Esophagus muscularis mucosa (tissue), 4 donors: ENCODE results near the gene AFM. TPM values are rescaled to one million over a fixed set of nuclear protein-coding genes. Genes with fewer than 3 reads are reported as not detected.
"Not testable (repeated sequence)": the region's sequence is repeated elsewhere in the genome, so short reads cannot be mapped to it uniquely, and the experiment has no call there.

ENCODE experiments used
- DNase-seq: peaks from one replicate; pipeline ENCODE4 v3.0.0-alpha.2; 2017; ENCODE audit errors: extremely low spot score
- H3K27ac ChIP-seq, 4 donors: fragments of 200-600 bp; sonication (generic); replicated peaks in 1 of 4; 1 replicate in 3 of 4; 2 replicates in 1 of 4; pipeline ENCODE4 v1.5.1; 2016 to 2019; ENCODE audit warnings: mild to moderate bottlenecking in 1 of 4
- H3K27me3 ChIP-seq, 4 donors: fragments of 200-600 bp; sonication (generic); one replicate each; pipeline versions ENCODE4 v1.5.1 to v1.6.0; 2016 to 2019
- H3K36me3 ChIP-seq, 4 donors: fragments of 200-600 bp; sonication (generic); one replicate each; pipeline ENCODE4 v1.5.1; 2016 to 2019
- H3K4me1 ChIP-seq, 4 donors: fragments of 200-600 bp; sonication (generic); one replicate each; pipeline ENCODE4 v1.5.1; 2016 to 2019
- H3K4me3 ChIP-seq, 4 donors: fragments of 200-600 bp; sonication (generic); 1 replicate in 2 of 4; 2 replicates in 2 of 4; pipeline ENCODE4 v1.5.1; 2016 to 2019; ENCODE audit warnings: mild to moderate bottlenecking in 4 of 4, moderate library complexity in 1 of 4
- H3K9me3 ChIP-seq, 4 donors: fragments of 200-600 bp; sonication (generic); 1 replicate in 3 of 4; 2 replicates in 1 of 4; pipeline ENCODE4 v1.5.1; 2016 to 2019
- CTCF ChIP-seq, 3 experiments: fragments of 200-600 bp in 2 of 3; fragments of 450-650 bp in 1 of 3; sonication (generic) in 2 of 3; IDR thresholded peaks; one replicate each; pipeline ENCODE4 v1.5.1; 2017 to 2019; ENCODE audit warnings: antibody characterized with exemption in 3 of 3, mild to moderate bottlenecking in 2 of 3, moderate library complexity in 1 of 3
- EP300 ChIP-seq: sonication (generic); formaldehyde crosslinking; IDR thresholded peaks from one replicate; pipeline ENCODE4 v1.6.1; 2017; ENCODE audit warnings: antibody characterized with exemption
- POLR2A ChIP-seq: fragments of 450-650 bp; IDR thresholded peaks from one replicate; pipeline ENCODE4 v1.6.1; 2017; ENCODE audit warnings: antibody characterized with exemption, moderate library complexity, mild to moderate bottlenecking, low read depth
- POLR2AphosphoS5 ChIP-seq, 2 donors: sonication (generic); formaldehyde crosslinking; IDR thresholded peaks; one replicate each; pipeline ENCODE4 v1.6.1; 2017; ENCODE audit warnings: antibody characterized with exemption in 2 of 2
- WGBS: methylation state at CpG from one replicate; pipeline ENCODE4 v1.1.5; 2018; 5-methylcytosine and 5-hydroxymethylcytosine counted together
- intact Hi-C: fragments of 100-400 bp; cut with DNase I; formaldehyde crosslinking; loops from one replicate; pipeline ENCODE4 v1.15.1; 2023
- small RNA-seq, 3 donors: library from RNA; depleted of rRNA; stranded (forward); fragments of <200 nt; gene quantifications; one replicate each; pipeline ENCODE3, GENCODE V24; 2016
- total RNA-seq, 4 donors: library from RNA; depleted of rRNA; stranded (reverse); fragments of >200 nt; gene quantifications; one replicate each; pipeline versions ENCODE4 v1.1.0 to v1.2.1, GENCODE V29; 2016

Gene AFM
- total RNA-seq, 4 donors from 2014 or later, result not detected

GRCh38 chr4:73539386-73539785 is 57.8 kb downstream of the AFM start:
- TF ChIP-seq POLR2AphosphoS5 (IDR thresholded peaks at IDR 0.05) (no peak), CTCF (IDR thresholded peaks at IDR 0.05) (no peak), EP300 (no peak), POLR2A (no peak)
- H3K27ac ChIP-seq, result no peak overlapping the region
- no peaks in the 10 kb centered on the region for H3K4me1 ChIP-seq
- no peaks in the 10 kb centered on the region for H3K9me3 ChIP-seq
- H3K36me3 ChIP-seq, result no peaks in the 10 kb centered on the region
- no peak overlapping the region for H3K4me3 ChIP-seq
- WGBS, result 44% methylated on average over 4 of the region's 4 CpGs
- no peak for DNase-seq
- intact Hi-C loops, result no loop called here
- no peaks in the 10 kb centered on the region for H3K27me3 ChIP-seq

DNA sequence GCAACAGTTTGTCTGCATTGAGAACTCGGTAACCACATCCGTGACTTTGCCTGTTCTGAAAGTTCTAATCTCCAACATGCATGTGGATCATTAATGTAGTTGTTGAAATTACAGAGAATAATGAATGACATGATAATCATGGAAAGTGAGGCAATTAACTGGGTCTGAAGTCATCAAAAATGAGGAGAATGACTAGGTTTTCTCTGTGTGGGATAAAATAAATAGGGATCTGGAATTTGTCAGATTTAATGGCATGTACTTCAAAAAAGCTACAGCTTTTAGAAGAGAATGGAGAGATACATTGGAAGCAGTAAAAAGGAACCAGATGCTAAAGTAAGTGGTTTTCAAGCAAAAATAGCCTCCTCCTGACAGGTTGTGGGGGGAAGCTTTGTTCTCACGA is 59.3 kb downstream of the AFM start:
- Histone ChIP-seq H3K27ac (no peak overlapping the region), H3K27me3 (no peaks in the 10 kb centered on the region), H3K9me3 (no peaks in the 10 kb centered on the region), H3K4me3 (no peak overlapping the region), H3K4me1 (no peaks in the 10 kb centered on the region), H3K36me3 (no peaks in the 10 kb centered on the region)
- 82% methylated on average over 3 of the region's 3 CpGs for WGBS
- no peak for DNase-seq
- intact Hi-C loops, result no loop called here
- TF ChIP-seq EP300 (no peak), POLR2A (no peak), CTCF (IDR thresholded peaks at IDR 0.05) (no peak)

- Histone ChIP-seq H3K9me3 (no peaks in the 10 kb centered on the region), H3K27ac (no peak overlapping the region), H3K36me3 (no peaks in the 10 kb centered on the region), H3K27me3 (no peaks in the 10 kb centered on the region), H3K4me3 (no peak overlapping the region), H3K4me1 (no peaks in the 10 kb centered on the region)
- no peak for TF ChIP-seq POLR2AphosphoS5 (IDR thresholded peaks at IDR 0.05)
- no peak for TF ChIP-seq POLR2A
- no peak for TF ChIP-seq CTCF (IDR thresholded peaks at IDR 0.05)
- TF ChIP-seq EP300, result no peak
- 76% methylated on average over 3 of the region's 3 CpGs for WGBS
- intact Hi-C loops, result no loop called here
- DNase-seq, result no peak
Observed at GRCh38 chr4:73541251-73541650, 59.7 kb downstream of the AFM start.

DNA sequence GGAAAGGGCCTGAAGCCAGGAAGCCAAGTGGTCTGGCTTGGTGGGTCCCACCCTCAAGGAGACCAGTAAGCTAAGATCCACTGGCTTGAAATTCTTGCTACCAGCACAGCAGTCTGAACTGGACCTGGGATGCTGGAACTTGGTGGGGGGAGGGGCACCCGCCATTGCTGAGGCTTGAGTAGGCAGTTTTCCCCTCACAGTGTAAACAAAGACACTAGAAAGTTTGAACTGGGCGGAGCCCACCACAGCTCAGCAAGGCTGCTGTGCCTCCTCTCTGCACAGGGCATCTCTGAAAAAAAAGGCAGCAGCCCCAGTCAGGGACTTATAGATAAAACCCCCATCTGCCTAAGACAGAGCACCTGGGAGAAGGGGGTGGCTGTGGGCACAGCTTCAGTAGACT is 63.1 kb downstream of the AFM start:
- Histone ChIP-seq H3K9me3 (no peaks in the 10 kb centered on the region), H3K36me3 (no peaks in the 10 kb centered on the region), H3K27ac (no peak overlapping the region), H3K27me3 (no peaks in the 10 kb centered on the region), H3K4me3 (no peak overlapping the region), H3K4me1 (no peaks in the 10 kb centered on the region)
- no peak for DNase-seq
- TF ChIP-seq CTCF (IDR thresholded peaks at IDR 0.05), result no peak
- TF ChIP-seq EP300, result no peak
- TF ChIP-seq POLR2AphosphoS5 (IDR thresholded peaks at IDR 0.05), result no peak
- no peak for TF ChIP-seq POLR2A
- intact Hi-C loops, result no loop called here
- no CpG with 5 or more reads among the region's 2 CpGs for WGBS

DNA sequence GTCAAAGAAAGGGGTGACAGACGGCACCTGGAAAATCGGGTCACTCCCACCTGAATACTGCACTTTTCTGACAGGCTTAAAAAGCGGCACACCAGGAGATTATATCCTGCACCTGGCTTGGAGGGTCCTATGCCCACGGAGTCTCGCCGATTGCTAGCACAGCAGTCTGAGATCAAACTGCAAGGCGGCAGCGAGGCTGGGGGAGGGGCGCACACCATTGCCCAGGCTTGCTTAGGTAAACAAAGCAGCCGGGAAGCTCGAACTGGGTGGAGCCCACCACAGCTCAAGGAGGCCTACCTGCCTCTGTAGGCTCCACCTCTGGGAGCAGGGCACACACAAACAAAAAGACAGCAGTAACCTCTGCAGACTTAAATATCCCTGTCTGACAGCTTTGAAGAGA is 69.3 kb downstream of the AFM start:
- H3K4me1 ChIP-seq, H3K9me3 ChIP-seq, H3K36me3 ChIP-seq, H3K27me3 ChIP-seq, DNase-seq, H3K4me3 ChIP-seq, H3K27ac ChIP-seq, intact Hi-C loops: not testable (repeated sequence)
- 93% methylated on average over 10 of the region's 11 CpGs for whole genome bisulfite sequencing

Small RNA genes lying within 50 kb of the gene (small RNA-seq; reads per million reads assigned to genes)
- gene AC074250.1, result 0 reads per million in 3 donors

Other genes starting within 250 kb of the AFM start
- 10 to 100 TPM; 47.9 to 58.1 (median 54.7) TPM for gene ANKRD17, start 222.9 kb upstream of the AFM start, total RNA-seq
- gene ALB, start 77.5 kb upstream of the AFM start, total RNA-seq, result under 1 TPM in 1 of 4 donors, not detected in 3; 0.32 TPM
- gene AFP, start 45.5 kb upstream of the AFM start, total RNA-seq, result not detected
- 1 to 10 TPM in 1 of 4 donors, under 1 TPM in 3; 0.26 to 1.2 (median 0.62) TPM for gene RASSF6, start 138.7 kb downstream of the AFM start, total RNA-seq